Breast epithelium (tissue), 4 donors: ENCODE measurements around the gene KRTAP10-1. TPM values are rescaled to one million over a fixed set of nuclear protein-coding genes. Genes with fewer than 3 reads are reported as not detected.
"Not testable (repeated sequence)": the region's sequence is repeated elsewhere in the genome, so short reads cannot be mapped to it uniquely, and the experiment has no call there.

Experiments
- DNase-seq, 2 donors: peaks; one replicate each; pipeline ENCODE4 v3.0.0-alpha.2; 2019; ENCODE audit warnings: low spot score in 2 of 2
- H3K27ac ChIP-seq, 2 donors: fragments of 200-600 bp; sonication (generic) in 1 of 2; one replicate each; pipeline ENCODE4 v1.5.1; 2016 to 2019; ENCODE audit warnings: mild to moderate bottlenecking in 1 of 2
- H3K27me3 ChIP-seq, 2 donors: fragments of 200-600 bp; sonication (generic) in 1 of 2; one replicate each; pipeline versions ENCODE4 v1.5.1 to v1.6.0; 2017 to 2019; ENCODE audit warnings: control low read depth in 1 of 2, mild to moderate bottlenecking in 1 of 2
- H3K36me3 ChIP-seq: fragments of 200-600 bp; one replicate; pipeline ENCODE4 v1.5.1; 2019
- H3K4me1 ChIP-seq, 2 donors: fragments of 200-600 bp; sonication (generic); one replicate each; pipeline ENCODE4 v1.5.1; 2016 to 2019; ENCODE audit warnings: control low read depth in 1 of 2
- H3K4me3 ChIP-seq, 3 donors: fragments of 200-600 bp; sonication (generic); 1 replicate in 2 of 3; 2 replicates in 1 of 3; pipeline ENCODE4 v1.5.1; 2016 to 2019; ENCODE audit warnings: mild to moderate bottlenecking in 3 of 3, moderate library complexity in 2 of 3
- H3K9me3 ChIP-seq, 2 donors: fragments of 200-600 bp; sonication (generic) in 1 of 2; one replicate each; pipeline ENCODE4 v1.5.1; 2016 to 2019; ENCODE audit warnings: control low read depth in 1 of 2
- POLR2A ChIP-seq: fragments of 450-650 bp; IDR thresholded peaks from one replicate; pipeline ENCODE4 v1.6.1; 2016; ENCODE audit warnings: antibody characterized with exemption, mild to moderate bottlenecking, moderate library complexity
- POLR2AphosphoS5 ChIP-seq, 3 donors: sonication (generic); formaldehyde crosslinking; IDR thresholded peaks; one replicate each; pipeline ENCODE4 v1.6.1; 2017; ENCODE audit warnings: antibody characterized with exemption in 3 of 3
- intact Hi-C: fragments of 100-400 bp; cut with DNase I; formaldehyde crosslinking; loops from one replicate; pipeline ENCODE4 v1.15.1; 2023; ENCODE audit warnings: low total_unique reads
- total RNA-seq, 3 donors: library from RNA; depleted of rRNA; stranded (reverse); fragments of >200 nt; gene quantifications; one replicate each; pipeline ENCODE4 v1.1.0, GENCODE V29; 2016
- TF ChIP-seq, protein P1 (sequence below), 3 donors: fragments of 450-650 bp; IDR thresholded peaks; one replicate each; pipeline ENCODE4 v1.5.1; 2016 to 2017; ENCODE audit warnings: antibody characterized with exemption in 3 of 3, mild to moderate bottlenecking in 3 of 3, moderate library complexity in 3 of 3

KRTAP10-1 gene
- total RNA-seq, 3 donors from 2014 or later, result not detected

DNA sequence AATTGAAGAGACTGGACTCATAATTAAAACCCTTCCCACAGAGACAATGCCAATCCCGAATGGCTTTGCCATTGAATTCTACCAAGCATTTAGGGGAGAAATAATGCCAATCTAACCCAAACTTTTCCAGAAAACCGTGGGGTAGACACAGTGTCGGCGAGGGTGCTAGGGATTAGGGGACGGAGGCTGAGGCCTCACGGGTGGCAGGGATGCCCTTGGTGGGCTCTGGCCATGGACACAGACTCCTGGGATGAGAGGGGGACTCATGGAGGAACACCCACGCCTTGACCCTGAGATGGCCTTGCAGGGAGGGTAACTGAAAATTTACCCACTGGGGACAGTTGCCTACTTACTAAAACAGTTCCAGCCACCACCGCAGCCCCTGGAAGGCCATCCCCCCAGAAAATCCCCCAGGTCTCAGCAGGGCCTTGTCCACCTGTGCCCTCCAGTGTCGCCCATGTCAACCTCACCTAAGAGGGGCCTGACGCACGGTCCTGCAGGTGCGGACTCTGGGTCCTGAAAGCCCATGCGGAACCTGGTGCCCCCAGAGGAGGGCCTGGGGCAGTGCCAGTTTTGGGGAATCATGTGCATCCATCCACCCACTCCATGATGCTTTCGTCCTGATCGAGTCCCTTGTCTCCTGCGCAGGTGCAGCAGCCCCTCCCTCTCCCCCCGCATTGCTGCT is 38.5 kb upstream of the KRTAP10-1 start:
- H3K9me3 ChIP-seq, result peaks cover 25 to 38% of the 10 kb centered on the region in 2 donors
- H3K4me1 ChIP-seq, result no peaks in the 10 kb centered on the region
- DNase-seq, result peak in 1 of 2 donors; percentile 36
- intact Hi-C loops, result no loop called here
- H3K36me3 ChIP-seq, result no peaks in the 10 kb centered on the region
- H3K4me3 ChIP-seq, result no peak overlapping the region
- TF ChIP-seq POLR2AphosphoS5 (IDR thresholded peaks at IDR 0.05), result no peak
- TF ChIP-seq POLR2A, result no peak
- TF ChIP-seq, protein P1, sequence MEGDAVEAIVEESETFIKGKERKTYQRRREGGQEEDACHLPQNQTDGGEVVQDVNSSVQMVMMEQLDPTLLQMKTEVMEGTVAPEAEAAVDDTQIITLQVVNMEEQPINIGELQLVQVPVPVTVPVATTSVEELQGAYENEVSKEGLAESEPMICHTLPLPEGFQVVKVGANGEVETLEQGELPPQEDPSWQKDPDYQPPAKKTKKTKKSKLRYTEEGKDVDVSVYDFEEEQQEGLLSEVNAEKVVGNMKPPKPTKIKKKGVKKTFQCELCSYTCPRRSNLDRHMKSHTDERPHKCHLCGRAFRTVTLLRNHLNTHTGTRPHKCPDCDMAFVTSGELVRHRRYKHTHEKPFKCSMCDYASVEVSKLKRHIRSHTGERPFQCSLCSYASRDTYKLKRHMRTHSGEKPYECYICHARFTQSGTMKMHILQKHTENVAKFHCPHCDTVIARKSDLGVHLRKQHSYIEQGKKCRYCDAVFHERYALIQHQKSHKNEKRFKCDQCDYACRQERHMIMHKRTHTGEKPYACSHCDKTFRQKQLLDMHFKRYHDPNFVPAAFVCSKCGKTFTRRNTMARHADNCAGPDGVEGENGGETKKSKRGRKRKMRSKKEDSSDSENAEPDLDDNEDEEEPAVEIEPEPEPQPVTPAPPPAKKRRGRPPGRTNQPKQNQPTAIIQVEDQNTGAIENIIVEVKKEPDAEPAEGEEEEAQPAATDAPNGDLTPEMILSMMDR (IDR thresholded peaks at IDR 0.05), result no peak
- peaks cover 0 to 12% of the 10 kb centered on the region in 2 donors for H3K27me3 ChIP-seq
- no peak overlapping the region for H3K27ac ChIP-seq

DNA sequence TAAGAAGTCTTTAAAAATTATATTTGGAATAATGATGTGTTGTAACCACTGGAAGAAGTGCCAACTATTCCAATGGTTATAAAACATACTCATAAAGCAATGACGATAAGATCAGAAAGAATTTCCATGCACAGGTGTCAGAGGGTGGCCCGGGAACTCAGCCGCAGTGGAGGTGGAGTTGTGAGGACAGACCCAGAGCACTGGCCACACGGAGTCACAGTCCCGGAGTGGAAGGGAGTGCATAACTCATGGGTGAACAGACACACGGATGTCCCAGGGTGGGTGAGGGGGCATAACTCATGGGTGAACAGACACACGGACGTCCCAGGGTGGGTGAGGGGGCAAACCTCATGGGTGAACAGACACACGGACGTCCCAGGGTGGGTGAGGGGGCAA is 36.0 kb upstream of the KRTAP10-1 start:
- Histone ChIP-seq H3K27ac (no peak overlapping the region), H3K36me3 (no peaks in the 10 kb centered on the region), H3K4me3 (no peak overlapping the region), H3K27me3 (peaks cover 0 to 18% of the 10 kb centered on the region in 2 donors), H3K4me1 (no peaks in the 10 kb centered on the region), H3K9me3 (peaks cover 27 to 32% of the 10 kb centered on the region in 2 donors)
- TF ChIP-seq POLR2A, result no peak
- TF ChIP-seq, protein P1 (IDR thresholded peaks at IDR 0.05), result no peak
- TF ChIP-seq POLR2AphosphoS5 (IDR thresholded peaks at IDR 0.05), result no peak
- intact Hi-C loops, result no loop called here
- DNase-seq, result peak in 1 of 2 donors; percentile 48

DNA sequence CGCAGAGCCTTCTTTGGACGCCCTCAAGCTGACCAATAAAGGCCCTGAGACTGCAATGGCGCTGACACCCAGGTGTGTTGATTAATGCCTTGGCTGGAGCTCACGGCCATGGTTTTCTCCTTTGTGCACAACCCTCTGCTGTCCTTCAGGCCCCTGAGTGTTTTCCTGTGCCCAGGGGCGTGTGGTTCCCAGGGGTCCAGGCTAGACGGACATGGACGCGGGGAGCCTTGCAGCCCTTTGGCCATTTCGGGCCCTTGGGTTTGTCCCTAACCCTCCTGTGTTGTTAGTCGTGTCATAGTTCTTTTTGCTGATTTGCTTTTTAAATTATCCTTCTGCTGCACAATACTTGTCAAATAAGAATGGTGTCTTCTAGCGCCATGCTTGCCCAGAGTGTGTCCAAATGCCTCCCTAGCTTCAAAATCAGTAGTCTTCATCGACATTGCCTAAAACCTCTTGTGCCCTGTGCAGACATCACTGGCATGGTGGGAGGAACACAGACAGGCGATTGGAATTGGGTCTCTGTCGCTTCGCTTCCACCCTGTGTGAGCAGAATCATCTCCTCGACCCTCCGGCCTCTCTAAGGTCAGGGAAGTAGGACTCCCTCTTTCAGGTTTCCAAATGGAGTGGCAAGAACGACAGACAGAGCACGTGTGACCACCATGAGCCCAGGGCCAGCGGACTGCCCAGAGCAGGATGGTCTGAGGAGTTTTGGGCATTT is 35.5 kb upstream of the KRTAP10-1 start:
- DNase-seq, result no peak
- Histone ChIP-seq H3K4me3 (no peak overlapping the region), H3K4me1 (no peaks in the 10 kb centered on the region), H3K27me3 (peaks cover 0 to 18% of the 10 kb centered on the region in 2 donors), H3K27ac (no peak overlapping the region), H3K9me3 (peaks cover 22 to 29% of the 10 kb centered on the region in 2 donors), H3K36me3 (no peaks in the 10 kb centered on the region)
- intact Hi-C loops, result no loop called here
- no peak for TF ChIP-seq POLR2AphosphoS5 (IDR thresholded peaks at IDR 0.05)
- TF ChIP-seq, protein P1 (IDR thresholded peaks at IDR 0.05), result no peak

DNA sequence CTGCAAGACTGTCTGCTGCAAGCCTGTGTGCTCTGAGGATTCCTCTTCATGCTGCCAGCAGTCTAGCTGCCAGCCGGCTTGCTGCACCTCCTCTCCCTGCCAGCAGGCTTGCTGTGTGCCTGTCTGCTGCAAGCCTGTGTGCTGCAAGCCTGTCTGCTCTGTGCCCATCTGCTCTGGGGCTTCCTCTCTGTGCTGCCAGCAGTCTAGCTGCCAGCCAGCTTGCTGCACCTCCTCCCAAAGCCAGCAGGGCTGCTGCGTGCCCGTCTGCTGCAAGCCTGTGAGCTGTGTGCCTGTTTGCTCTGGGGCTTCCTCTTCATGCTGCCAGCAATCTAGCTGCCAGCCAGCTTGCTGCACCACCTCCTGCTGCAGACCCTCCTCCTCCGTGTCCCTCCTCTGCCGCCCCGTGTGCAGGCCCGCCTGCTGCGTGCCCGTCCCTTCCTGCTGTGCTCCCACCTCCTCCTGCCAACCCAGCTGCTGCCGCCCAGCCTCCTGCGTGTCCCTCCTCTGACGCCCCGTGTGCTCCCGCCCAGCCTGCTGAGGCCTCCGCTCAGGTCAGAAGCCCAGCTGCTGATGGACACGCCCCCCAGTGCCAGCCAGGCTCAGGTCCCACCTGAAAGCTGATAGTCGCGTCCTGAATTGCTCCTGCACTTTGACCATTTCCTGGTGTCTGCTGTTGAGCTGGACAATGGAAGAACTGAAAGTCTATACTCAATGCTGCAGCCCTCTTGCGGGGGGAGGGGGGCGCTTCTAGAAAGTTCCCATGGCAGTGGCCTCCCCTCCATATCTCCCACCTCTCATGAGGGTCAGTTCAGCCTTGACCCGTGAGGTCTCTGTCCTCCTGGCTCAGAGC is 34.7 kb upstream of the KRTAP10-1 start:
- Histone ChIP-seq H3K27ac (no peak overlapping the region), H3K9me3 (peaks cover 15 to 28% of the 10 kb centered on the region in 2 donors), H3K27me3 (peaks cover 0 to 24% of the 10 kb centered on the region in 2 donors), H3K36me3 (no peaks in the 10 kb centered on the region), H3K4me3 (no peak overlapping the region), H3K4me1 (no peaks in the 10 kb centered on the region)
- peak in 1 of 2 donors; percentile 27 for DNase-seq
- intact Hi-C loops, result no loop called here
- TF ChIP-seq POLR2A (no peak), POLR2AphosphoS5 (IDR thresholded peaks at IDR 0.05) (no peak)
- TF ChIP-seq, protein P1 (IDR thresholded peaks at IDR 0.05), result no peak

DNA sequence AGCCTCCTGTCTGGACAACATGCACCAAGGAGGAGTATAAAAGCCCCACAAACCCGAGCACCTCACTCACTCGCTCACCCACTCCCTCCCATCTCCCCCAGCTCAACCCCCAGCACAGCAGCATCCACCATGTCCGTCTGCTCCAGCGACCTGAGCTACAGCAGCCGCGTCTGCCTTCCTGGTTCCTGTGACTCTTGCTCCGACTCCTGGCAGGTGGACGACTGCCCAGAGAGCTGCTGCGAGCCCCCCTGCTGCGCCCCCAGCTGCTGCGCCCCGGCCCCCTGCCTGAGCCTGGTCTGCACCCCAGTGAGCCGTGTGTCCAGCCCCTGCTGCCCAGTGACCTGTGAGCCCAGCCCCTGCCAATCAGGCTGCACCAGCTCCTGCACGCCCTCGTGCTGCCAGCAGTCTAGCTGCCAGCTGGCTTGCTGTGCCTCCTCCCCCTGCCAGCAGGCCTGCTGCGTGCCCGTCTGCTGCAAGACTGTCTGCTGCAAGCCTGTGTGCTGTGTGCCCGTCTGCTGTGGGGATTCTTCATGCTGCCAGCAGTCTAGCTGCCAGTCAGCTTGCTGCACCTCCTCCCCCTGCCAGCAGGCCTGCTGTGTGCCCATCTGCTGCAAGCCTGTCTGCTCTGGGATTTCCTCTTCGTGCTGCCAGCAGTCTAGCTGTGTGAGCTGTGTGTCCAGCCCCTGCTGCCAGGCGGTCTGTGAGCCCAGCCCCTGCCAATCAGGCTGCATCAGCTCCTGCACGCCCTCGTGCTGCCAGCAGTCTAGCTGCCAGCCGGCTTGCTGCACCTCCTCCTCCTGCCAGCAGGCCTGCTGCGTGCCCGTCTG is 33.8 kb upstream of the KRTAP10-1 start, which contains the start of gene KRTAP10-4:
KRTAP10-4 (plus strand) TSS at position 100 of the 827 bp plus-strand sequence; CDS start at position 130, 30 bp downstream.
- H3K27ac ChIP-seq, intact Hi-C loops, H3K36me3 ChIP-seq, H3K4me3 ChIP-seq, H3K4me1 ChIP-seq: not testable (repeated sequence)
- DNase-seq, result peak in 1 of 2 donors; percentile 34
- Histone ChIP-seq H3K27me3 (peaks cover 0 to 26% of the 10 kb centered on the region in 2 donors), H3K9me3 (peaks cover 15 to 28% of the 10 kb centered on the region in 2 donors)
